OCI-LY1 (cell line): ENCODE data around the gene VTI1A.

Experiments used
- H2AFZ ChIP-seq: fragments of 200-600 bp; sonication (generic), shearing (Covaris generic); 2 replicates; pipeline ENCODE4 v1.6.0; 2014; ENCODE audit warnings: antibody characterized with exemption, mild to moderate bottlenecking, low read length
- H3F3A ChIP-seq: fragments of 200-600 bp; sonication (generic), shearing (Covaris generic); 2 replicates; pipeline ENCODE4 v1.6.0; 2014; ENCODE audit warnings: mild to moderate bottlenecking, antibody characterized with exemption, low read length, moderate library complexity; ENCODE audit not compliant: insufficient read depth
- H3K27ac ChIP-seq: fragments of 200-600 bp; sonication (generic); 2 replicates; pipeline ENCODE4 v1.5.1; 2014; ENCODE audit warnings: low read length, mixed run types, mild to moderate bottlenecking, low read depth; ENCODE audit not compliant: poor library complexity, severe bottlenecking
- H3K27me3 ChIP-seq: fragments of 200-600 bp; sonication (generic); 2 replicates; pipeline ENCODE4 v1.6.0; 2014; ENCODE audit warnings: antibody characterized with exemption, mild to moderate bottlenecking, low read length, moderate library complexity; ENCODE audit not compliant: insufficient read depth
- H3K36me3 ChIP-seq: fragments of 200-600 bp; sonication (generic); 2 replicates; pipeline ENCODE4 v1.6.1; 2014; ENCODE audit warnings: mild to moderate bottlenecking, antibody characterized with exemption, low read length, moderate library complexity, mixed read lengths; ENCODE audit not compliant: insufficient read depth
- H3K4me1 ChIP-seq: fragments of 200-600 bp; sonication (generic); 2 replicates; pipeline ENCODE4 v1.5.1; 2014; ENCODE audit warnings: mild to moderate bottlenecking, low read length, moderate library complexity; ENCODE audit not compliant: insufficient read depth, severe bottlenecking
- H3K4me2 ChIP-seq: fragments of 200-600 bp; sonication (generic), shearing (Covaris generic); 2 replicates; pipeline ENCODE4 v1.6.1; 2014; ENCODE audit warnings: low read length
- H3K4me3 ChIP-seq: fragments of 200-600 bp; sonication (generic); 2 replicates; pipeline ENCODE4 v1.5.1; 2014; ENCODE audit warnings: low read length, low read depth, mild to moderate bottlenecking, mixed read lengths; ENCODE audit not compliant: poor library complexity, severe bottlenecking
- H3K79me2 ChIP-seq: fragments of 200-600 bp; shearing (Covaris generic); 2 replicates; pipeline ENCODE4 v1.6.1; 2016; ENCODE audit warnings: mixed run types, low read length, mixed read lengths; ENCODE audit not compliant: insufficient read depth
- H3K9ac ChIP-seq: fragments of 200-600 bp; sonication (generic), shearing (Covaris generic); 2 replicates; pipeline ENCODE4 v1.6.1; 2014; ENCODE audit warnings: mild to moderate bottlenecking, low read length, mixed read lengths
- H3K9me2 ChIP-seq: fragments of 200-600 bp; sonication (generic), shearing (Covaris generic); 2 replicates; pipeline ENCODE4 v1.6.1; 2014; ENCODE audit warnings: low read depth, mild to moderate bottlenecking, low read length, mixed read lengths
- H3K9me3 ChIP-seq: fragments of 200-600 bp; shearing (Covaris generic); 2 replicates; pipeline ENCODE4 v1.6.1; 2014; ENCODE audit warnings: low read length, mixed read lengths
- H4K20me1 ChIP-seq: fragments of 200-600 bp; sonication (generic), shearing (Covaris generic); 2 replicates; pipeline ENCODE4 v1.6.0; 2016; ENCODE audit warnings: mild to moderate bottlenecking, low read length; ENCODE audit not compliant: insufficient read depth
- EZH2 ChIP-seq: fragments of 200-600 bp; sonication (generic), shearing (Covaris generic); IDR thresholded peaks from 2 replicates; pipeline ENCODE4 v1.8.0; 2017; ENCODE audit warnings: borderline replicate concordance, mixed run types, mild to moderate bottlenecking, antibody characterized with exemption, low read length, moderate library complexity, mixed read lengths
- TF ChIP-seq, protein P1 (sequence below): fragments of 200-600 bp; sonication (generic), shearing (Covaris generic); IDR thresholded peaks from 2 replicates; pipeline ENCODE4 v1.5.1; 2017; ENCODE audit warnings: mild to moderate bottlenecking, antibody characterized with exemption, low read length, moderate library complexity, mixed read lengths

Gene VTI1A

DNA sequence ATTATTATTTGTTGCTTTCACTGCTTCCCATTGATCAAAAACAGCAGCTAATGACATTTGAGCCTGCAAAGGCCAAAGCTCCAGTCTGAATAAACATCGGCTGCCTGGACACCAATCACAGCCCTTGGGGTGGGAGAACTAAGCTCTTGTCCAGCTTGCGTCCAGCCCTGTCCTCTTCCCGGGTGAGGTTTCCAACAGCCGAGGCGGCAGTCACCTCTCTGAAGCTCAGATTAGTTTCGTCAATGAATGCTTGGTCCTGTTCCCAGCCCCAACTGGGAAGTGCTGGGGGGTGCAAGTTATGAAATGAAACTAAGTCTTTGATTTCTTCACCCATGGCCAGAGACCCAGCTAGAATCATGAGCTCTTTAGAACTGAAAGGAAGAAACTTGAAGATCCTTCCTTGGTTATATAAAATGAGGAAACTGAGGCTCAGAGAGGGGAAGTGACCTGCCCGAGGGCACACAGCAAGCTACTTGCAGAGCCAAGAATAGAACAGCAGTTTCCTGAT, 389.0 kb downstream of the VTI1A start:
- Histone ChIP-seq H3K4me2 (no peak overlapping the region), H2AFZ (no peak overlapping the region), H3K4me3 (no peak overlapping the region), H4K20me1 (no peaks in the 10 kb centered on the region), H3K36me3 (no peaks in the 10 kb centered on the region), H3K4me1 (peaks cover 9% of the 10 kb centered on the region), H3K9ac (no peak overlapping the region), H3K9me3 (no peaks in the 10 kb centered on the region), H3K9me2 (no peaks in the 10 kb centered on the region), H3F3A (no peaks in the 10 kb centered on the region), H3K27me3 (no peaks in the 10 kb centered on the region), H3K79me2 (no peaks in the 10 kb centered on the region), H3K27ac (no peak overlapping the region)
- TF ChIP-seq EZH2 = no peak
- TF ChIP-seq, protein P1, sequence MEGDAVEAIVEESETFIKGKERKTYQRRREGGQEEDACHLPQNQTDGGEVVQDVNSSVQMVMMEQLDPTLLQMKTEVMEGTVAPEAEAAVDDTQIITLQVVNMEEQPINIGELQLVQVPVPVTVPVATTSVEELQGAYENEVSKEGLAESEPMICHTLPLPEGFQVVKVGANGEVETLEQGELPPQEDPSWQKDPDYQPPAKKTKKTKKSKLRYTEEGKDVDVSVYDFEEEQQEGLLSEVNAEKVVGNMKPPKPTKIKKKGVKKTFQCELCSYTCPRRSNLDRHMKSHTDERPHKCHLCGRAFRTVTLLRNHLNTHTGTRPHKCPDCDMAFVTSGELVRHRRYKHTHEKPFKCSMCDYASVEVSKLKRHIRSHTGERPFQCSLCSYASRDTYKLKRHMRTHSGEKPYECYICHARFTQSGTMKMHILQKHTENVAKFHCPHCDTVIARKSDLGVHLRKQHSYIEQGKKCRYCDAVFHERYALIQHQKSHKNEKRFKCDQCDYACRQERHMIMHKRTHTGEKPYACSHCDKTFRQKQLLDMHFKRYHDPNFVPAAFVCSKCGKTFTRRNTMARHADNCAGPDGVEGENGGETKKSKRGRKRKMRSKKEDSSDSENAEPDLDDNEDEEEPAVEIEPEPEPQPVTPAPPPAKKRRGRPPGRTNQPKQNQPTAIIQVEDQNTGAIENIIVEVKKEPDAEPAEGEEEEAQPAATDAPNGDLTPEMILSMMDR = no peak

DNA sequence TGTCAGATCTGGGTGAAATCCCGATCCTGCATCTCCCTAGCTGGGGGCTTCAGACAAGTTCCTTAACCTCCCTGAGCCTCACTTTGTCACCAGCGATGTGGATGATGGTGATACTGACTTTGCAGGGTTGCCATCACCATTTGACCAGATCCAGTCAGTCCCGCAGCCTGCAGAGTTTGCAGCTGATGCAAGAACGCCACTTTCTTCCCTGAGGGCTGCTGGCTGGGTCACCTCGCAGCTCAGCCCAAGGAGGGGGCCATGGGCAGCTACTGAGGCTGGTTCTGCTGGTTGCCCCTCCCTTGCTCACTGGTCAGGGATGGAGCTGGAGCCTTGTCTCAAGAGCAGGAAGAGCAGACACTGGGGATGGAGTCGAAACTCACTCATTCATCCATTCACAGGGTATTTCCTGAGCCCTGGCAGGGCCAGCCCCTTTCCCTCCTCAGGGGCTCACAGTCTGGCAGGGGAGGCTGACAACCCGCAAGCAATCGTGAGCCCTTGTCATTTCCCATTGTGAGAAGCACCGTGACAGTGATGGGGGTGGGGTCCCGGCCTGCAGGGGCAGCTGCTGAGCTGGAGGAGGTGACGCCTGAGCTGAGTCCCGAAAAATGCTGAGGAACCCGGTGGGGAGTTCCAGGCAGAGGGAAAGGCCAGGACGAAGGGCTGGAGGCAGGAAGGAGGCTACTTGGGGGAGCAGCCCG, 391.9 kb downstream of the VTI1A start:
- H3K27ac ChIP-seq = no peak overlapping the region
- no peak overlapping the region for H2AFZ ChIP-seq
- no peak overlapping the region for H3K4me3 ChIP-seq
- no peak overlapping the region for H3K4me2 ChIP-seq
- no peaks in the 10 kb centered on the region for H3K36me3 ChIP-seq
- no peaks in the 10 kb centered on the region for H3K27me3 ChIP-seq
- H3K79me2 ChIP-seq = no peaks in the 10 kb centered on the region
- H3K4me1 ChIP-seq = peaks cover 9% of the 10 kb centered on the region
- no peaks in the 10 kb centered on the region for H3K9me3 ChIP-seq
- H3F3A ChIP-seq = no peaks in the 10 kb centered on the region
- H4K20me1 ChIP-seq = no peaks in the 10 kb centered on the region
- H3K9me2 ChIP-seq = no peaks in the 10 kb centered on the region
- TF ChIP-seq, protein P1 = no peak
- TF ChIP-seq EZH2 = no peak
- H3K9ac ChIP-seq = no peak overlapping the region

DNA sequence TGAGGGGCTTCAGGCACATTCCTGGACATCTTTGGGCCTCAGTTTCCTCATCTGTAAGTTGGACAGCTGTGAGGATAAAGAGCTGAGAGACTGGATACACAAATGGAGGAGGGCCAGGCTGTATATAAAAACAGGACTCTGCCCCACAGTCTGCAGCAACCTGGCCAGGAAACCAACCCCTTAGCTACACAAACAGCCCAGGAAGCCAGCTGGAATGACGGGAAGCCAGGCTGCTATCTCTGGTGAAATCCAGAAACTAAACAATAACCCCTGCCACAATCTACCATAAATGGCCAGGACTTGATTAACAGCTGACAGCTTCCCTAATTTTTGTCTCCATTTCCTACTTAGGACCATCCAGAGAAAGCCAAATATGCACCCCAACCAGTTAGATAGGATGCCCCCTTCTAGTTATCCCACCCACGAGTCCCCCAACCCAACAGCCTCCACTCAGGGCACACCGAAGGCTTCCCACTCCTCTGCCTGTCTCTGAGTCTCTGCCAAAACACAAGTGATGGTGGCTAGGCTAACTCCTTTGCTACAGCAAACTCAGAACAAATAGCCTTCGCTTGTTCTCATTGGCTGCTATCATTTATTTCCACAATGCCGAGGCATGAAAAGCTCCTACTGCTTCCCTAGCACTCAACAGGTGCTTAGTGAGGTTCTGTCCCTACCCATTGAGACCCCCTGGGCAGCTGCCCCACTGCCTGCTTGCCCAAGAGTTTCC, 393.1 kb downstream of the VTI1A start:
- Histone ChIP-seq H2AFZ (no peak overlapping the region), H3K4me1 (peaks cover 4% of the 10 kb centered on the region), H3F3A (no peaks in the 10 kb centered on the region), H3K36me3 (no peaks in the 10 kb centered on the region), H3K4me3 (no peak overlapping the region), H3K9me3 (no peaks in the 10 kb centered on the region), H3K27me3 (no peaks in the 10 kb centered on the region), H3K79me2 (no peaks in the 10 kb centered on the region), H4K20me1 (no peaks in the 10 kb centered on the region), H3K27ac (no peak overlapping the region), H3K9ac (no peak overlapping the region), H3K4me2 (no peak overlapping the region), H3K9me2 (no peaks in the 10 kb centered on the region)
- no peak for TF ChIP-seq EZH2
